MCF 10A (cell line): ENCODE measurements around the gene CNP. TPM values are rescaled to one million over a fixed set of nuclear protein-coding genes. Genes with fewer than 3 reads are reported as not detected.
A peak's percentile ranks its signal among the peaks of the same experiment; 100 is the strongest.

Source experiments
- BruUV-seq: library from RNA; stranded (reverse); fragments of 400-500 nt; replicated peaks from 2 replicates; lab custom pipeline; 2021; lab: Mats Ljungman, UMichigan
- CTCF ChIA-PET: fragments of 300-600 bp; sonication (Branson Sonifier 250); formaldehyde crosslinking; extraction: SDS; loops from one replicate; lab custom pipeline; 2021; ENCODE audit warnings: antibody characterized with exemption, inconsistent platforms; lab: Yijun Ruan, JAX
- POLR2A ChIA-PET: fragments of 300-600, 350-650 bp; sonication (Branson Sonifier 250); formaldehyde crosslinking; extraction: SDS; loops from one replicate; lab custom pipeline; 2020; ENCODE audit warnings: antibody characterized with exemption, inconsistent platforms; lab: Yijun Ruan, JAX
- DNase-seq: peaks from one replicate; pipeline ENCODE4 v3.0.0-alpha.2; 2018; ENCODE audit not compliant: unreplicated experiment
- H3K27ac Mint-ChIP-seq: one replicate; pipeline ENCODE4 v1.8.0; 2022; ENCODE audit warnings: mild to moderate bottlenecking, low read depth, mixed read lengths; ENCODE audit not compliant: unreplicated experiment
- H3K27me3 Mint-ChIP-seq: one replicate; pipeline ENCODE4 v1.8.0; 2022; ENCODE audit warnings: mixed read lengths; ENCODE audit not compliant: insufficient read depth, unreplicated experiment
- H3K36me3 Mint-ChIP-seq: one replicate; pipeline ENCODE4 v1.8.0; 2022; ENCODE audit warnings: mild to moderate bottlenecking, moderate library complexity, mixed read lengths; ENCODE audit not compliant: insufficient read depth, unreplicated experiment
- H3K4me1 Mint-ChIP-seq: one replicate; pipeline ENCODE4 v1.8.0; 2022; ENCODE audit warnings: mixed read lengths; ENCODE audit not compliant: insufficient read depth, unreplicated experiment
- H3K4me3 Mint-ChIP-seq: one replicate; pipeline ENCODE4 v1.8.0; 2022; ENCODE audit warnings: mild to moderate bottlenecking, moderate library complexity, mixed read lengths; ENCODE audit not compliant: unreplicated experiment
- H3K9me3 Mint-ChIP-seq: one replicate; pipeline ENCODE4 v1.8.0; 2022; ENCODE audit warnings: mixed read lengths; ENCODE audit not compliant: unreplicated experiment
- CTCF ChIP-seq: fragments of 200-600 bp; IDR thresholded peaks from one replicate; pipeline ENCODE4 v1.8.0; 2022; ENCODE audit warnings: antibody characterized with exemption, mild to moderate bottlenecking; ENCODE audit not compliant: unreplicated experiment
- intact Hi-C: fragments of 100-400 bp; cut with micrococcal nuclease; formaldehyde crosslinking; loops from 2 replicates; pipeline ENCODE4 v1.14.1; 2022
- total RNA-seq: library from RNA; stranded (reverse); gene quantifications from 2 replicates; pipeline ENCODE4 v1.2.3, GENCODE V29; 2022

Gene CNP
- total RNA-seq, 1 experiment from 2014 or later = 46.2 TPM

- no peak for TF ChIP-seq CTCF
- DNase-seq = peak; percentile 98
- peak within 1 kb of the TSS; percentile 87 for H3K4me3 Mint-ChIP-seq
- peak within 1 kb of the TSS; percentile 78 for H3K27ac Mint-ChIP-seq
- peaks cover 13% of the 10 kb centered on the region for H3K36me3 Mint-ChIP-seq
- intact Hi-C loops = no loop called here
- H3K9me3 Mint-ChIP-seq = no peaks in the 10 kb centered on the region
- H3K27me3 Mint-ChIP-seq = no peaks in the 10 kb centered on the region
- ChIA-PET POLR2A (interaction anchor here (0.7 to 6.0 kb wide), 31 partner anchors 10 to 1081 kb away, joined by 3 to 101 read pairs (median 4); partner anchors contain the start of genes CNP, DNAJC7, EIF1 and JUP), CTCF (interaction anchor here (0.6 to 0.8 kb wide), 4 partner anchors 45 to 313 kb away, joined by 3 to 5 read pairs (median 3); no protein-coding TSS in a partner anchor)
- peaks cover 30% of the 10 kb centered on the region for H3K4me1 Mint-ChIP-seq
- TSS peak; percentile 66 for BruUV-seq
Observed at GRCh38 chr17:41918314-41919164, 48.1 kb upstream of the CNP start, which contains the start of gene ACLY. Gene ACLY, minus strand, starts transcription at chr17:41918951. Its CDS starts 5,078 bp downstream, at chr17:41913873.

GRCh38 chr17:41919165-41919817 lies 47.3 kb upstream of the CNP start:
- Mint-ChIP-seq H3K9me3 (no peaks in the 10 kb centered on the region), H3K27me3 (no peaks in the 10 kb centered on the region), H3K4me1 (peaks cover 23% of the 10 kb centered on the region), H3K36me3 (peaks cover 5% of the 10 kb centered on the region), H3K4me3 (peak overlapping the region; percentile 87), H3K27ac (peak overlapping the region; percentile 78)
- peak; percentile 68 for DNase-seq
- TF ChIP-seq CTCF = no peak
- intact Hi-C loops = no loop called here
- ChIA-PET CTCF (interaction anchor here (0.5 to 0.6 kb wide), 2 partner anchors 98 to 144 kb away, joined by 3 to 4 read pairs; partner anchors contain the start of gene DNAJC7), POLR2A (interaction anchor here (0.6 to 6.0 kb wide), 27 partner anchors 10 to 668 kb away, joined by 3 to 101 read pairs (median 4); partner anchors contain the start of genes CNP, DNAJC7, EIF1 and JUP)
- no TSS peak for BruUV-seq

- peak; percentile 69 for DNase-seq
- BruUV-seq = no TSS peak
- Mint-ChIP-seq H3K27ac (no peak overlapping the region), H3K9me3 (no peaks in the 10 kb centered on the region), H3K27me3 (no peaks in the 10 kb centered on the region), H3K4me3 (peak overlapping the region; percentile 87), H3K36me3 (peaks cover 5% of the 10 kb centered on the region), H3K4me1 (peaks cover 15% of the 10 kb centered on the region)
- no peak for TF ChIP-seq CTCF
- intact Hi-C loops = no loop called here
- ChIA-PET POLR2A (interaction anchor here (0.5 to 6.0 kb wide), 16 partner anchors 9 to 667 kb away, joined by 3 to 101 read pairs (median 4); partner anchors contain the start of genes CNP, DNAJC7, EIF1 and JUP), CTCF (interaction anchor here (0.5 kb wide), 1 partner anchor 145 kb away, joined by 4 read pairs; no protein-coding TSS in a partner anchor)
Observed at GRCh38 chr17:41919840-41920579, 46.6 kb upstream of the CNP start.
